Stimulated activated CD4-positive, alpha-beta T cell treated with anti-CD3 and anti-CD28 coated beads, Interleukin-4, amount 100 ng/mL, for 1 hour (primary cell): ENCODE results near the gene UQCC2.

Experiments
- DNase-seq: peaks from one replicate; pipeline ENCODE4 v3.0.0-alpha.2; 2020

The UQCC2 gene

GRCh38 chr6:33704215-33705066 is 7.1 kb downstream of the UQCC2 start:
- no peak for DNase-seq

- no peak for DNase-seq
Observed at GRCh38 chr6:33702345-33702977, 9.0 kb downstream of the UQCC2 start.

- DNase-seq: peak; percentile 76
Observed at GRCh38 chr6:33700391-33701050, 11.0 kb downstream of the UQCC2 start.

- DNase-seq: no peak
Observed at GRCh38 chr6:33699739-33700138, 11.8 kb downstream of the UQCC2 start.

GRCh38 chr6:33699131-33699530 is 12.4 kb downstream of the UQCC2 start:
- no peak for DNase-seq

GRCh38 chr6:33698494-33698893 is 13.0 kb downstream of the UQCC2 start:
- no peak for DNase-seq

GRCh38 chr6:33697845-33698244 is 13.7 kb downstream of the UQCC2 start:
- DNase-seq: no peak

GRCh38 chr6:33696548-33697518 is 14.7 kb downstream of the UQCC2 start:
- DNase-seq: no peak

- no peak for DNase-seq
Observed at GRCh38 chr6:33696076-33696475, 15.4 kb downstream of the UQCC2 start.

GRCh38 chr6:33695451-33695887 is 16.0 kb downstream of the UQCC2 start:
- DNase-seq: no peak

- DNase-seq: no peak
Observed at GRCh38 chr6:33694977-33695376, 16.5 kb downstream of the UQCC2 start.

- peak; percentile 66 for DNase-seq
Observed at GRCh38 chr6:33694401-33694931, 17.0 kb downstream of the UQCC2 start.

- no peak for DNase-seq
Observed at GRCh38 chr6:33693186-33694105, 18.1 kb downstream of the UQCC2 start.

GRCh38 chr6:33692760-33693158 is 18.7 kb downstream of the UQCC2 start:
- DNase-seq: peak; percentile 25

GRCh38 chr6:33692078-33692759 is 19.3 kb downstream of the UQCC2 start:
- no peak for DNase-seq

- no peak for DNase-seq
Observed at GRCh38 chr6:33691456-33692077, 19.9 kb downstream of the UQCC2 start.

- no peak for DNase-seq
Observed at GRCh38 chr6:33690766-33691165, 20.7 kb downstream of the UQCC2 start.

- DNase-seq: no peak
Observed at GRCh38 chr6:33689879-33690278, 21.6 kb downstream of the UQCC2 start.

- no peak for DNase-seq
Observed at GRCh38 chr6:33689148-33689494, 22.4 kb downstream of the UQCC2 start.
